ENCODE results near the gene SEC14L2. TPM values are rescaled to one million over a fixed set of nuclear protein-coding genes. Genes with fewer than 3 reads are reported as not detected.

SEC14L2 gene
- polyA plus RNA-seq, 2 of the 4 experiments (the other 2 are of a cell fraction), result 12.8 to 15.2 TPM

DNA sequence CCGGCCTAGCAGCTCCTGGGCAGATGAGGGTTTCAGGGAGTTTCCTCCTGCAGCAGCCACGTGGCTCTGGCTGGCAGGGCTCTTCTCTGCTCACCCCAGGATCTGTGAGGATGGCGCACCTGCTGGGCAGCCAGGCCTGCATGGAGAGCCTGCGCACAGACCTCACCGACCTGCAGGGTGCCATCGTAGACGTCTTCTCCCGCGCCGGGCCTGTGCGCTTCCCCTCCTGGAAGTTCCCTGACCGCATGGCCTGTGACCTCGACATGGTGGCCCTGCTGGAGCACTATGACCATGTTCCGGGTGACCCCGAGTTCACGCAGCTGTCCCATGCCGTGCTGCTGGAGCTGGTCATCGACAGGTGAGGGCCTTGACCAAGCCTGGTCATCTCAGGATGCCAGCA is 30.9 kb upstream of the SEC14L2 start:
- Histone ChIP-seq H3K4me1 (no peaks in the 10 kb centered on the region), H3K27ac (no peak overlapping the region), H3K9me3 (no peaks in the 10 kb centered on the region), H3K4me3 (no peak overlapping the region), H3K4me2 (no peak overlapping the region)
- CTCF ChIA-PET, result interaction anchor here (1.4 to 2.1 kb wide), 3 partner anchors 31 to 103 kb away, joined by 3 to 6 read pairs (median 5); no protein-coding TSS in a partner anchor
- POLR2A ChIA-PET, result no interaction called here
- TF ChIP-seq CHD4 (IDR thresholded peaks at IDR 0.05; ENCODE audit: borderline replicate concordance) (no peak), ZFP36 (IDR thresholded peaks at IDR 0.05; ENCODE audit: borderline replicate concordance, partially characterized antibody) (no peak), MAFK (IDR thresholded peaks at IDR 0.05; ENCODE audit: partially characterized antibody) (no peak), EHF (CRISPR knock-in tag; IDR thresholded peaks at IDR 0.05) (no peak), HEYL (CRISPR knock-in tag; IDR thresholded peaks at IDR 0.05) (no peak), KDM5A (IDR thresholded peaks at IDR 0.05) (no peak), CBX8 (IDR thresholded peaks at IDR 0.05) (no peak), FOXS1 (CRISPR knock-in tag; IDR thresholded peaks at IDR 0.05) (no peak), MYC (IDR thresholded peaks at IDR 0.05; ENCODE audit: borderline replicate concordance, low read length) (no peak)
- TF ChIP-seq, protein P1, sequence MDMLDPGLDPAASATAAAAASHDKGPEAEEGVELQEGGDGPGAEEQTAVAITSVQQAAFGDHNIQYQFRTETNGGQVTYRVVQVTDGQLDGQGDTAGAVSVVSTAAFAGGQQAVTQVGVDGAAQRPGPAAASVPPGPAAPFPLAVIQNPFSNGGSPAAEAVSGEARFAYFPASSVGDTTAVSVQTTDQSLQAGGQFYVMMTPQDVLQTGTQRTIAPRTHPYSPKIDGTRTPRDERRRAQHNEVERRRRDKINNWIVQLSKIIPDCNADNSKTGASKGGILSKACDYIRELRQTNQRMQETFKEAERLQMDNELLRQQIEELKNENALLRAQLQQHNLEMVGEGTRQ (IDR thresholded peaks at IDR 0.05), result no peak
- TF ChIP-seq, protein P2, sequence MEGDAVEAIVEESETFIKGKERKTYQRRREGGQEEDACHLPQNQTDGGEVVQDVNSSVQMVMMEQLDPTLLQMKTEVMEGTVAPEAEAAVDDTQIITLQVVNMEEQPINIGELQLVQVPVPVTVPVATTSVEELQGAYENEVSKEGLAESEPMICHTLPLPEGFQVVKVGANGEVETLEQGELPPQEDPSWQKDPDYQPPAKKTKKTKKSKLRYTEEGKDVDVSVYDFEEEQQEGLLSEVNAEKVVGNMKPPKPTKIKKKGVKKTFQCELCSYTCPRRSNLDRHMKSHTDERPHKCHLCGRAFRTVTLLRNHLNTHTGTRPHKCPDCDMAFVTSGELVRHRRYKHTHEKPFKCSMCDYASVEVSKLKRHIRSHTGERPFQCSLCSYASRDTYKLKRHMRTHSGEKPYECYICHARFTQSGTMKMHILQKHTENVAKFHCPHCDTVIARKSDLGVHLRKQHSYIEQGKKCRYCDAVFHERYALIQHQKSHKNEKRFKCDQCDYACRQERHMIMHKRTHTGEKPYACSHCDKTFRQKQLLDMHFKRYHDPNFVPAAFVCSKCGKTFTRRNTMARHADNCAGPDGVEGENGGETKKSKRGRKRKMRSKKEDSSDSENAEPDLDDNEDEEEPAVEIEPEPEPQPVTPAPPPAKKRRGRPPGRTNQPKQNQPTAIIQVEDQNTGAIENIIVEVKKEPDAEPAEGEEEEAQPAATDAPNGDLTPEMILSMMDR (IDR thresholded peaks at IDR 0.05), result no peak
- DNase-seq (ENCODE audit: low read depth in 1 of 2, low spot score in 1 of 2) (no peak), ATAC-seq (no peak), FAIRE-seq (no peak)
- 72% methylated on average over 5 of the region's 18 CpGs for WGBS (ENCODE audit: missing lambda C conversion rate)

DNA sequence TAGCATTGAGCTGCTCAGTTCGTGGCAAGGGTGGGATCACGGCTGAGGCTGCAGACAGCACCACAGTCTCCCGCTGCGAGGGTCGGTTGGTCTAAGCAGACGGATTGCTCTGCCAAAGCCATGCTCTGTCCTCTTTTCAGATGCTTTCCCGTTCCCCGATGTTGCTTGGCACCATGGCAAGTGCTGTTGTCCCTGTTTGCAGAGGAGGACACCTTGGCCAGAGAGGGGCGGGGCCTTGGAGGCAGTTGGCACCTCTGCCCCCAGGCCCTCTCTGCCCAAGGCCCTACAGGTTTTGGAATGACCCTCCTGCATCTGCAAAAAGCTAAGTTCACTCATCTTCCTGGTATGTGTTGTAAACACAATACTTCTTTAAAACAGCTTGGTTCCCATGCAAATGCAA is 28.4 kb upstream of the SEC14L2 start:
- CTCF ChIA-PET, result interaction anchor here (0.8 to 1.8 kb wide), 4 partner anchors 14 to 80 kb away, joined by 3 to 11 read pairs (median 4); partner anchors contain the start of genes CASTOR1 and RNF215
- no peak overlapping the region for H3K4me2 ChIP-seq
- no peak overlapping the region for H3K27ac ChIP-seq
- no peak for ATAC-seq
- POLR2A ChIA-PET, result interaction anchor here (2.2 kb wide), 1 partner anchor 11 kb away, joined by 13 read pairs; the partner anchor contains the start of genes CCDC157 and SF3A1
- 76% methylated on average over 8 of the region's 9 CpGs for WGBS (ENCODE audit: missing lambda C conversion rate)
- H3K4me3 ChIP-seq, result no peak overlapping the region
- H3K9me3 ChIP-seq, result no peaks in the 10 kb centered on the region
- TF ChIP-seq MAZ (IDR thresholded peaks at IDR 0.05; ENCODE audit: borderline replicate concordance, low read depth, low read length) (no peak), E2F6 (IDR thresholded peaks at IDR 0.05; ENCODE audit: borderline replicate concordance, low read depth) (no peak), GATA3 (IDR thresholded peaks at IDR 0.05; ENCODE audit: borderline replicate concordance) (no peak), PBX3 (IDR thresholded peaks at IDR 0.05) (no peak), ZSCAN20 (CRISPR knock-in tag; IDR thresholded peaks at IDR 0.05) (no peak), RAD21 (conservative IDR thresholded peaks at IDR 0.05 in 1 of 2, IDR thresholded peaks at IDR 0.05 in 1 of 2) (no peak), ESRRA (IDR thresholded peaks at IDR 0.05; ENCODE audit: borderline replicate concordance, low read length) (no peak), NPAS2 (CRISPR knock-in tag; IDR thresholded peaks at IDR 0.05; ENCODE audit: borderline replicate concordance) (no peak)
- FAIRE-seq, result no peak
- no peak for DNase-seq (ENCODE audit: low read depth in 1 of 2, low spot score in 1 of 2)
- H3K4me1 ChIP-seq, result no peaks in the 10 kb centered on the region
